GM23338 (cell line): ENCODE measurements around the gene AFTPH. TPM values are rescaled to one million over a fixed set of nuclear protein-coding genes. Genes with fewer than 3 reads are reported as not detected.

Experiments
- ATAC-seq: fragments of 200-7000 bp; cut with Tn5 transposase; 3 replicates; pipeline ENCODE4 v1.9.1; 2020
- DNase-seq: peaks from one replicate; pipeline ENCODE4 v3.0.0-alpha.2; 2015; ENCODE audit warnings: low spot score
- H2AFZ ChIP-seq: fragments of 200-600 bp; sonication (generic); 2 replicates; pipeline ENCODE4 v1.8.0; 2016; ENCODE audit warnings: antibody characterized with exemption, mild to moderate bottlenecking, moderate library complexity
- H3F3A ChIP-seq: fragments of 200-600 bp; sonication (generic); replicated peaks from 2 replicates; pipeline ENCODE4 v1.8.0; 2017; ENCODE audit warnings: antibody characterized with exemption, mixed run types, low read depth
- H3K27ac ChIP-seq: fragments of 200-600 bp; sonication (generic); 2 replicates; pipeline ENCODE4 v1.6.1; 2016; ENCODE audit warnings: low read depth
- H3K27me3 ChIP-seq: fragments of 200-600 bp; sonication (generic); 2 replicates; pipeline ENCODE4 v1.8.0; 2016; ENCODE audit warnings: mild to moderate bottlenecking, mixed run types, moderate library complexity; ENCODE audit not compliant: insufficient read depth
- H3K36me3 ChIP-seq: fragments of 200-600 bp; sonication (generic); 2 replicates; pipeline ENCODE4 v1.8.0; 2016; ENCODE audit warnings: mild to moderate bottlenecking; ENCODE audit not compliant: insufficient read depth
- H3K4me1 ChIP-seq: fragments of 200-600 bp; sonication (generic); 2 replicates; pipeline ENCODE4 v1.8.0; 2016; ENCODE audit warnings: mild to moderate bottlenecking, moderate library complexity; ENCODE audit not compliant: insufficient read depth
- H3K4me2 ChIP-seq: fragments of 200-600 bp; sonication (generic); 2 replicates; pipeline ENCODE4 v1.7.1; 2017; ENCODE audit warnings: mixed run types
- H3K4me3 ChIP-seq: fragments of 200-600 bp; sonication (generic); 2 replicates; pipeline ENCODE4 v1.6.1; 2016; ENCODE audit warnings: mixed run types
- H3K79me2 ChIP-seq: fragments of 200-600 bp; sonication (generic); replicated peaks from 2 replicates; pipeline ENCODE4 v1.8.0; 2017; ENCODE audit warnings: mild to moderate bottlenecking; ENCODE audit not compliant: insufficient read depth
- H3K9me2 ChIP-seq: fragments of 200-600 bp; sonication (generic); 2 replicates; pipeline ENCODE4 v1.8.0; 2017; ENCODE audit not compliant: insufficient read depth
- H4K20me1 ChIP-seq: fragments of 200-600 bp; sonication (generic); replicated peaks from 2 replicates; pipeline ENCODE4 v1.8.0; 2017; ENCODE audit warnings: mild to moderate bottlenecking; ENCODE audit not compliant: insufficient read depth
- H3K27ac Mint-ChIP-seq: 2 replicates; pipeline ENCODE4 v1.8.0; 2020; ENCODE audit warnings: inconsistent platforms, mild to moderate bottlenecking, moderate library complexity, mixed read lengths
- H3K27me3 Mint-ChIP-seq: 3 replicates; pipeline ENCODE4 v1.8.0; 2022; ENCODE audit warnings: low read depth, mild to moderate bottlenecking, moderate library complexity, mixed read lengths, inconsistent platforms; ENCODE audit not compliant: insufficient read depth, poor library complexity
- H3K36me3 Mint-ChIP-seq: 3 replicates; pipeline ENCODE4 v1.8.0; 2021; ENCODE audit warnings: low read depth, mild to moderate bottlenecking, inconsistent platforms, moderate library complexity, mixed read lengths
- H3K4me1 Mint-ChIP-seq: 3 replicates; pipeline ENCODE4 v1.8.0; 2020; ENCODE audit warnings: mild to moderate bottlenecking, inconsistent platforms, mixed read lengths
- H3K4me3 Mint-ChIP-seq: 3 replicates; pipeline ENCODE4 v1.8.0; 2021; ENCODE audit warnings: moderate library complexity, mild to moderate bottlenecking, inconsistent platforms, mixed read lengths
- H3K9me3 Mint-ChIP-seq: 3 replicates; pipeline ENCODE4 v1.8.0; 2020; ENCODE audit warnings: moderate library complexity, mild to moderate bottlenecking, inconsistent platforms, mixed read lengths
- EZH2 ChIP-seq: fragments of 200-600 bp; sonication (generic); IDR thresholded peaks from one replicate; pipeline ENCODE4 v1.8.0; 2017; ENCODE audit warnings: antibody characterized with exemption, mild to moderate bottlenecking, low read depth; ENCODE audit not compliant: unreplicated experiment
- JUNB ChIP-seq: IDR thresholded peaks from one replicate; pipeline ENCODE4 v1.6.1; 2016; ENCODE audit warnings: antibody characterized with exemption; ENCODE audit not compliant: unreplicated experiment
- NANOG ChIP-seq: IDR thresholded peaks from 2 replicates; pipeline ENCODE4 v1.6.1; 2016; ENCODE audit warnings: antibody characterized with exemption, borderline replicate concordance
- POLR2AphosphoS5 ChIP-seq: IDR thresholded peaks from 2 replicates; pipeline ENCODE4 v1.6.1; 2016; ENCODE audit warnings: antibody characterized with exemption, low read depth
- STAT1 ChIP-seq: IDR thresholded peaks from one replicate; pipeline ENCODE4 v1.6.1; 2016; ENCODE audit warnings: antibody characterized with exemption; ENCODE audit not compliant: unreplicated experiment
- ZNF114 ChIP-seq: fragments of 250-450 bp; sonication (Bioruptor Pico); IDR thresholded peaks from 2 replicates; pipeline ENCODE4 v1.5.0; 2020; ENCODE audit warnings: mild to moderate bottlenecking, moderate library complexity
- ZNF331 ChIP-seq: fragments of 250-450 bp; sonication (Bioruptor Pico); IDR thresholded peaks from 2 replicates; pipeline ENCODE4 v1.5.0; 2020; ENCODE audit warnings: low read depth, mild to moderate bottlenecking, moderate library complexity
- polyA plus RNA-seq: library from polyadenylated mRNA; unstranded; fragments of >200 nt; fragmentation: Nextera tagmentation; extraction: Ambion mirVana; gene quantifications from 2 replicates; pipeline ENCODE4 v1.2.1, GENCODE V29; 2016
- total RNA-seq: library from RNA; depleted of rRNA; stranded (reverse); fragments of >200 nt; shearing (Covaris generic); gene quantifications from 2 replicates; pipeline ENCODE4 v1.2.3, GENCODE V29; 2014
- TF ChIP-seq, protein P1 (sequence below): IDR thresholded peaks from 2 replicates; pipeline ENCODE4 v1.6.1; 2016; ENCODE audit warnings: antibody characterized with exemption
- TF ChIP-seq, protein P2 (sequence below): IDR thresholded peaks from one replicate; pipeline ENCODE4 v1.6.1; 2018; ENCODE audit warnings: antibody characterized with exemption; ENCODE audit not compliant: unreplicated experiment

Gene AFTPH
- total and polyA plus RNA-seq, 2 experiments from 2014 or later: 14.9 to 20.6 TPM

DNA sequence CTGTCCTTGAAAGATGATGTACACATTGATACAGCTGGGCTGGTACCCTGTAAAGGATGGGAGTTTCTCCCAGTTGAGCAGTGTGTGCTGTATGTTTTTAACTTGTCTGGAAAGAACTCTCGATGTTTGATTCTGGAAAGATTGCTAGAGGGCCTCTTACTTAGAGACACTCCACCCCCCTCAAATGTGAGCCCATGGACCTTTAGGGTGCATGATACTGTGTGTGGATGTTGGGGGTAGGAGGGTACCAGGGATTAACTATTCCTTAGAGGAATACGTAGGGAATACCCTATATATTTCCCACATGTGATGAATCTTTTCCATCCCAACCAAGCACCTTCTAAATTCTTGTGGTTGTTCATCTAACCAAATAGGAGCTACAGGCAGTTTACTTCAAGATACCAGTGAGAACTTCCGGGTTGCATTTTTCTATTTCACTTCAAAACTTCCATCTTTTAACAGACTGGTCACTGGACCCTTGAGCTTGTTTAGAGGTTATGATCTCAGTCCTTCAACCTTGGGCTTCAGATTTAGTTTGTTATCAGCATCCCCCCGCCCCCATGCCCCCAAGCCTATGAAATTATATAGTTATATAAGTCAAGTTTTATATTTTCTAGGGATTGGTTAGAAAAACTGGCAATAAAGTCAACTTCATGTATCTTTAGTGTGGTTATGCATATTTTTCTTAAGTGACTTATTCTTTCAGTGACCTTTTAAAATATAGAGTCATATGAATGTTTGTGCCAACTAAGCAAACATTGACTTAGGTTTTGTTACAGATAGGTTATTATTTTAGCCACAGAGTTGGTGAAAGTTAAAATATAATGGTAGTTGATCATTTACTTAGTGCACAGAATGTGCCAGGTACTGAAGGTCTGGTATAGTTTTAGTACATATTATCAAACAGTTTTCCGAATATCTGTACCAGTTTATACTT is 18.2 kb downstream of the AFTPH start:
- ATAC-seq (no peak), DNase-seq (no peak)
- no peaks in the 10 kb centered on the region; the same call in none of the 2 replicates for H4K20me1 ChIP-seq
- no peaks in the 10 kb centered on the region for H3K27me3 ChIP-seq
- Mint-ChIP-seq H3K4me1 (peaks cover 17% of the 10 kb centered on the region), H3K27ac (no peak overlapping the region), H3K36me3 (no peaks in the 10 kb centered on the region), H3K4me3 (no peak overlapping the region), H3K27me3 (no peaks in the 10 kb centered on the region), H3K9me3 (no peaks in the 10 kb centered on the region)
- H3K36me3 ChIP-seq: no peaks in the 10 kb centered on the region
- no peak overlapping the region for H3K4me3 ChIP-seq
- TF ChIP-seq STAT1 (no peak), ZNF114 (CRISPR knock-in tag) (no peak), EZH2 (no peak), POLR2AphosphoS5 (no peak), JUNB (no peak), ZNF331 (CRISPR knock-in tag) (no peak), NANOG (no peak)
- TF ChIP-seq, protein P1, sequence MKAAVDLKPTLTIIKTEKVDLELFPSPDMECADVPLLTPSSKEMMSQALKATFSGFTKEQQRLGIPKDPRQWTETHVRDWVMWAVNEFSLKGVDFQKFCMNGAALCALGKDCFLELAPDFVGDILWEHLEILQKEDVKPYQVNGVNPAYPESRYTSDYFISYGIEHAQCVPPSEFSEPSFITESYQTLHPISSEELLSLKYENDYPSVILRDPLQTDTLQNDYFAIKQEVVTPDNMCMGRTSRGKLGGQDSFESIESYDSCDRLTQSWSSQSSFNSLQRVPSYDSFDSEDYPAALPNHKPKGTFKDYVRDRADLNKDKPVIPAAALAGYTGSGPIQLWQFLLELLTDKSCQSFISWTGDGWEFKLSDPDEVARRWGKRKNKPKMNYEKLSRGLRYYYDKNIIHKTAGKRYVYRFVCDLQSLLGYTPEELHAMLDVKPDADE: no peak
- TF ChIP-seq, protein P2, sequence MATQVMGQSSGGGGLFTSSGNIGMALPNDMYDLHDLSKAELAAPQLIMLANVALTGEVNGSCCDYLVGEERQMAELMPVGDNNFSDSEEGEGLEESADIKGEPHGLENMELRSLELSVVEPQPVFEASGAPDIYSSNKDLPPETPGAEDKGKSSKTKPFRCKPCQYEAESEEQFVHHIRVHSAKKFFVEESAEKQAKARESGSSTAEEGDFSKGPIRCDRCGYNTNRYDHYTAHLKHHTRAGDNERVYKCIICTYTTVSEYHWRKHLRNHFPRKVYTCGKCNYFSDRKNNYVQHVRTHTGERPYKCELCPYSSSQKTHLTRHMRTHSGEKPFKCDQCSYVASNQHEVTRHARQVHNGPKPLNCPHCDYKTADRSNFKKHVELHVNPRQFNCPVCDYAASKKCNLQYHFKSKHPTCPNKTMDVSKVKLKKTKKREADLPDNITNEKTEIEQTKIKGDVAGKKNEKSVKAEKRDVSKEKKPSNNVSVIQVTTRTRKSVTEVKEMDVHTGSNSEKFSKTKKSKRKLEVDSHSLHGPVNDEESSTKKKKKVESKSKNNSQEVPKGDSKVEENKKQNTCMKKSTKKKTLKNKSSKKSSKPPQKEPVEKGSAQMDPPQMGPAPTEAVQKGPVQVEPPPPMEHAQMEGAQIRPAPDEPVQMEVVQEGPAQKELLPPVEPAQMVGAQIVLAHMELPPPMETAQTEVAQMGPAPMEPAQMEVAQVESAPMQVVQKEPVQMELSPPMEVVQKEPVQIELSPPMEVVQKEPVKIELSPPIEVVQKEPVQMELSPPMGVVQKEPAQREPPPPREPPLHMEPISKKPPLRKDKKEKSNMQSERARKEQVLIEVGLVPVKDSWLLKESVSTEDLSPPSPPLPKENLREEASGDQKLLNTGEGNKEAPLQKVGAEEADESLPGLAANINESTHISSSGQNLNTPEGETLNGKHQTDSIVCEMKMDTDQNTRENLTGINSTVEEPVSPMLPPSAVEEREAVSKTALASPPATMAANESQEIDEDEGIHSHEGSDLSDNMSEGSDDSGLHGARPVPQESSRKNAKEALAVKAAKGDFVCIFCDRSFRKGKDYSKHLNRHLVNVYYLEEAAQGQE: no peak
- peaks cover 84% of the 10 kb centered on the region for H3K79me2 ChIP-seq
- H3F3A ChIP-seq: no peaks in the 10 kb centered on the region
- H2AFZ ChIP-seq: no peak overlapping the region
- no peak overlapping the region for H3K4me2 ChIP-seq
- H3K9me2 ChIP-seq: no peaks in the 10 kb centered on the region
- no peak overlapping the region for H3K27ac ChIP-seq
- no peaks in the 10 kb centered on the region for H3K4me1 ChIP-seq
